Central memory CD8-positive, alpha-beta T cell (primary cell): ENCODE data around the gene FAM193A.
"Not testable (repeated sequence)": the region's sequence is repeated elsewhere in the genome, so short reads cannot be mapped to it uniquely, and the experiment has no call there.

Experiments used
- ATAC-seq: fragments of 150-1000 bp; cut with Tn5 transposase; replicated peaks from 2 replicates; pipeline ENCODE4 v1.10.0; 2022; ENCODE audit warnings: mild to moderate bottlenecking, moderate FRiP score, moderate number of reproducible peaks; ENCODE audit not compliant: poor library complexity, severe bottlenecking; ENCODE audit errors: extremely low read depth
- DNase-seq, 2 donors: peaks; one replicate each; pipeline ENCODE4 v3.0.0; 2021; ENCODE audit warnings: low spot score in 2 of 2
- H3K27ac Mint-ChIP-seq: one replicate; pipeline ENCODE4 v1.8.0; 2022; ENCODE audit warnings: low read depth, mild to moderate bottlenecking, moderate library complexity, mixed read lengths
- H3K27me3 Mint-ChIP-seq: one replicate; pipeline ENCODE4 v1.8.0; 2022; ENCODE audit warnings: mixed read lengths
- H3K36me3 Mint-ChIP-seq: one replicate; pipeline ENCODE4 v1.8.0; 2022; ENCODE audit warnings: mild to moderate bottlenecking, moderate library complexity, mixed read lengths; ENCODE audit not compliant: insufficient read depth
- H3K4me1 Mint-ChIP-seq: one replicate; pipeline ENCODE4 v1.8.0; 2022; ENCODE audit warnings: mixed read lengths
- H3K4me3 Mint-ChIP-seq: one replicate; pipeline ENCODE4 v1.8.0; 2022; ENCODE audit warnings: mild to moderate bottlenecking, moderate library complexity, mixed read lengths
- H3K9me3 Mint-ChIP-seq: one replicate; pipeline ENCODE4 v1.8.0; 2022; ENCODE audit warnings: mixed read lengths

Gene FAM193A

GRCh38 chr4:2507259-2507658 is 29.2 kb upstream of the FAM193A start:
- no peak overlapping the region for H3K4me3 Mint-ChIP-seq
- H3K9me3 Mint-ChIP-seq: no peaks in the 10 kb centered on the region
- peaks cover 55% of the 10 kb centered on the region for H3K36me3 Mint-ChIP-seq
- DNase-seq: no peak
- H3K27me3 Mint-ChIP-seq: no peaks in the 10 kb centered on the region
- H3K27ac Mint-ChIP-seq: peak overlapping the region; percentile 38
- no peak for ATAC-seq
- H3K4me1 Mint-ChIP-seq: peaks cover 44% of the 10 kb centered on the region

GRCh38 chr4:2507855-2508254 is 28.6 kb upstream of the FAM193A start:
- Mint-ChIP-seq H3K27me3 (no peaks in the 10 kb centered on the region), H3K4me1 (peaks cover 45% of the 10 kb centered on the region), H3K4me3 (no peak overlapping the region), H3K9me3 (no peaks in the 10 kb centered on the region), H3K27ac (peak overlapping the region; percentile 38), H3K36me3 (peaks cover 55% of the 10 kb centered on the region)
- ATAC-seq (no peak), DNase-seq (no peak)

GRCh38 chr4:2510351-2511259 is 25.8 kb upstream of the FAM193A start:
- ATAC-seq (no peak), DNase-seq (no peak)
- Mint-ChIP-seq H3K4me3 (peak overlapping the region; percentile 11), H3K27me3 (no peaks in the 10 kb centered on the region), H3K36me3 (peaks cover 55% of the 10 kb centered on the region), H3K27ac (peak overlapping the region; percentile 90), H3K9me3 (no peaks in the 10 kb centered on the region), H3K4me1 (peaks cover 45% of the 10 kb centered on the region)

GRCh38 chr4:2511645-2512131 is 24.8 kb upstream of the FAM193A start:
- Mint-ChIP-seq H3K4me1 (peaks cover 39% of the 10 kb centered on the region), H3K27me3 (no peaks in the 10 kb centered on the region), H3K4me3 (peak overlapping the region; percentile 48), H3K9me3 (no peaks in the 10 kb centered on the region), H3K27ac (peak overlapping the region; percentile 95), H3K36me3 (peaks cover 50% of the 10 kb centered on the region)
- peak; percentile 78 for ATAC-seq
- peak in 1 of 2 donors; percentile 26 for DNase-seq

GRCh38 chr4:2512396-2513135 is 23.9 kb upstream of the FAM193A start:
- ATAC-seq (no peak), DNase-seq (no peak)
- peaks cover 47% of the 10 kb centered on the region for H3K36me3 Mint-ChIP-seq
- H3K4me3 Mint-ChIP-seq: no peak overlapping the region
- H3K9me3 Mint-ChIP-seq: no peaks in the 10 kb centered on the region
- H3K27me3 Mint-ChIP-seq: no peaks in the 10 kb centered on the region
- H3K4me1 Mint-ChIP-seq: peaks cover 36% of the 10 kb centered on the region
- H3K27ac Mint-ChIP-seq: peak overlapping the region; percentile 95

GRCh38 chr4:2514193-2514592 is 22.3 kb upstream of the FAM193A start:
- not testable (repeated sequence) for H3K27me3 Mint-ChIP-seq, DNase-seq, ATAC-seq, H3K4me3 Mint-ChIP-seq, H3K9me3 Mint-ChIP-seq
- Mint-ChIP-seq H3K4me1 (peaks cover 27% of the 10 kb centered on the region), H3K36me3 (peaks cover 35% of the 10 kb centered on the region), H3K27ac (peak overlapping the region; percentile 46)

GRCh38 chr4:2514944-2515343 is 21.5 kb upstream of the FAM193A start:
- not testable (repeated sequence) for H3K27me3 Mint-ChIP-seq, H3K9me3 Mint-ChIP-seq, ATAC-seq, H3K4me3 Mint-ChIP-seq, DNase-seq
- peaks cover 20% of the 10 kb centered on the region for H3K4me1 Mint-ChIP-seq
- peak overlapping the region; percentile 46 for H3K27ac Mint-ChIP-seq
- peaks cover 33% of the 10 kb centered on the region for H3K36me3 Mint-ChIP-seq

GRCh38 chr4:2515830-2516550 is 20.5 kb upstream of the FAM193A start:
- Mint-ChIP-seq H3K36me3 (peaks cover 32% of the 10 kb centered on the region), H3K4me1 (peaks cover 10% of the 10 kb centered on the region), H3K27me3 (no peaks in the 10 kb centered on the region), H3K9me3 (no peaks in the 10 kb centered on the region), H3K27ac (peak overlapping the region; percentile 29), H3K4me3 (no peak overlapping the region)
- ATAC-seq (no peak), DNase-seq (no peak)

- peaks cover 30% of the 10 kb centered on the region for H3K36me3 Mint-ChIP-seq
- H3K27ac Mint-ChIP-seq: peak overlapping the region; percentile 29
- ATAC-seq (no peak), DNase-seq (no peak)
- no peak overlapping the region for H3K4me3 Mint-ChIP-seq
- no peaks in the 10 kb centered on the region for H3K9me3 Mint-ChIP-seq
- peaks cover 7% of the 10 kb centered on the region for H3K4me1 Mint-ChIP-seq
- no peaks in the 10 kb centered on the region for H3K27me3 Mint-ChIP-seq
Measured at GRCh38 chr4:2516635-2517034, 19.8 kb upstream of the FAM193A start.

GRCh38 chr4:2526559-2526958 is 9.9 kb upstream of the FAM193A start:
- ATAC-seq (no peak), DNase-seq (no peak)
- Mint-ChIP-seq H3K9me3 (no peaks in the 10 kb centered on the region), H3K4me3 (no peak overlapping the region), H3K36me3 (no peaks in the 10 kb centered on the region), H3K27ac (no peak overlapping the region), H3K4me1 (no peaks in the 10 kb centered on the region), H3K27me3 (no peaks in the 10 kb centered on the region)

GRCh38 chr4:2534904-2535375 is 1.5 kb upstream of the FAM193A start:
- no peaks in the 10 kb centered on the region for H3K9me3 Mint-ChIP-seq
- H3K36me3 Mint-ChIP-seq: peaks cover 6% of the 10 kb centered on the region
- peak overlapping the region; percentile 90 for H3K27ac Mint-ChIP-seq
- H3K4me1 Mint-ChIP-seq: peaks cover 18% of the 10 kb centered on the region
- ATAC-seq: no peak
- DNase-seq: no peak
- no peaks in the 10 kb centered on the region for H3K27me3 Mint-ChIP-seq
- H3K4me3 Mint-ChIP-seq: peak overlapping the region; percentile 85
